ENCODE results near the gene CDKN2AIPNL. TPM values are rescaled to one million over a fixed set of nuclear protein-coding genes. Genes with fewer than 3 reads are reported as not detected.

CDKN2AIPNL gene
- total RNA-seq, 1 donor from 2014 or later, result 22.8 TPM

- Histone ChIP-seq H3K4me1 (ENCODE audit: insufficient read depth, low read length) (peaks cover 10% of the 10 kb centered on the region), H3K4me2 (ENCODE audit: low read length) (peak overlapping the region; percentile 14), H3K79me2 (ENCODE audit: insufficient read depth, low read length) (no peaks in the 10 kb centered on the region), H3K36me3 (ENCODE audit: insufficient read depth, low read length) (no peaks in the 10 kb centered on the region), H4K20me1 (ENCODE audit: insufficient read depth, low read length) (no peaks in the 10 kb centered on the region), H3K27ac (ENCODE audit: low read depth, low read length) (no peak overlapping the region), H3K27me3 (ENCODE audit: insufficient read depth, low read length) (no peaks in the 10 kb centered on the region), H3K4me3 (ENCODE audit: insufficient read depth, low read depth, low read length) (no peak overlapping the region), H2AFZ (ENCODE audit: low read depth, low read length) (no peak overlapping the region), H3K9me3 (ENCODE audit: insufficient read depth, low read depth, low read length) (no peaks in the 10 kb centered on the region), H3K9ac (ENCODE audit: low read length) (no peak overlapping the region)
- FAIRE-seq (peak; percentile 55), DNase-seq (ENCODE audit: low read depth) (peak; percentile 75)
- Mint-ChIP-seq H3K36me3 (ENCODE audit: low read depth, unreplicated experiment) (peaks cover 3% of the 10 kb centered on the region), H3K4me3 (ENCODE audit: unreplicated experiment) (no peak overlapping the region), H3K9me3 (ENCODE audit: unreplicated experiment) (peaks cover 4% of the 10 kb centered on the region), H3K27ac (ENCODE audit: unreplicated experiment) (no peak overlapping the region), H3K27me3 (ENCODE audit: low read depth, unreplicated experiment) (peaks cover 8% of the 10 kb centered on the region), H3K4me1 (ENCODE audit: low read depth, unreplicated experiment) (peaks cover 8% of the 10 kb centered on the region)
- TF ChIP-seq CTCF (IDR thresholded peaks at IDR 0.05; ENCODE audit: insufficient read depth, low read depth, low read length), result no peak
Measured at GRCh38 chr5:134451936-134452505, 40.3 kb upstream of the CDKN2AIPNL start.

- no peaks in the 10 kb centered on the region for H4K20me1 ChIP-seq (ENCODE audit: insufficient read depth, low read length)
- no peak for DNase-seq (ENCODE audit: low read depth)
- Mint-ChIP-seq H3K27ac (ENCODE audit: unreplicated experiment) (no peak overlapping the region), H3K9me3 (ENCODE audit: unreplicated experiment) (peaks cover 4% of the 10 kb centered on the region), H3K4me1 (ENCODE audit: low read depth, unreplicated experiment) (peaks cover 8% of the 10 kb centered on the region), H3K27me3 (ENCODE audit: low read depth, unreplicated experiment) (peaks cover 5% of the 10 kb centered on the region), H3K4me3 (ENCODE audit: unreplicated experiment) (no peak overlapping the region), H3K36me3 (ENCODE audit: low read depth, unreplicated experiment) (peaks cover 3% of the 10 kb centered on the region)
- no peaks in the 10 kb centered on the region for H3K79me2 ChIP-seq (ENCODE audit: insufficient read depth, low read length)
- H2AFZ ChIP-seq (ENCODE audit: low read depth, low read length), result no peak overlapping the region
- peaks cover 10% of the 10 kb centered on the region for H3K4me1 ChIP-seq (ENCODE audit: insufficient read depth, low read length)
- H3K4me2 ChIP-seq (ENCODE audit: low read length), result peak overlapping the region; percentile 14
- no peak overlapping the region for H3K4me3 ChIP-seq (ENCODE audit: insufficient read depth, low read depth, low read length)
- no peak for TF ChIP-seq CTCF (IDR thresholded peaks at IDR 0.05; ENCODE audit: insufficient read depth, low read depth, low read length)
- TF ChIP-seq EZH2 (IDR thresholded peaks at IDR 0.05; ENCODE audit: insufficient read depth, low read length), result no peak
- no peak overlapping the region for H3K9ac ChIP-seq (ENCODE audit: low read length)
- H3K36me3 ChIP-seq (ENCODE audit: insufficient read depth, low read length), result no peaks in the 10 kb centered on the region
- no peaks in the 10 kb centered on the region for H3K27me3 ChIP-seq (ENCODE audit: insufficient read depth, low read length)
- H3K9me3 ChIP-seq (ENCODE audit: insufficient read depth, low read depth, low read length), result no peaks in the 10 kb centered on the region
- no peak for FAIRE-seq
- H3K27ac ChIP-seq (ENCODE audit: low read depth, low read length), result no peak overlapping the region
Measured at GRCh38 chr5:134451225-134451935, 39.7 kb upstream of the CDKN2AIPNL start.

- H3K4me3 ChIP-seq (ENCODE audit: insufficient read depth, low read depth, low read length), result no peak overlapping the region
- no peaks in the 10 kb centered on the region for H3K36me3 ChIP-seq (ENCODE audit: insufficient read depth, low read length)
- Mint-ChIP-seq H3K4me1 (ENCODE audit: low read depth, unreplicated experiment) (peaks cover 8% of the 10 kb centered on the region), H3K27me3 (ENCODE audit: low read depth, unreplicated experiment) (peaks cover 4% of the 10 kb centered on the region), H3K36me3 (ENCODE audit: low read depth, unreplicated experiment) (peaks cover 3% of the 10 kb centered on the region), H3K4me3 (ENCODE audit: unreplicated experiment) (no peak overlapping the region), H3K27ac (ENCODE audit: unreplicated experiment) (no peak overlapping the region), H3K9me3 (ENCODE audit: unreplicated experiment) (peaks cover 4% of the 10 kb centered on the region)
- no peak for DNase-seq (ENCODE audit: low read depth)
- no peaks in the 10 kb centered on the region for H3K9me3 ChIP-seq (ENCODE audit: insufficient read depth, low read depth, low read length)
- no peak for FAIRE-seq
- H3K27ac ChIP-seq (ENCODE audit: low read depth, low read length), result no peak overlapping the region
- no peaks in the 10 kb centered on the region for H3K27me3 ChIP-seq (ENCODE audit: insufficient read depth, low read length)
- no peak overlapping the region for H3K4me2 ChIP-seq (ENCODE audit: low read length)
- no peak overlapping the region for H2AFZ ChIP-seq (ENCODE audit: low read depth, low read length)
- peaks cover 10% of the 10 kb centered on the region for H3K4me1 ChIP-seq (ENCODE audit: insufficient read depth, low read length)
- H3K79me2 ChIP-seq (ENCODE audit: insufficient read depth, low read length), result no peaks in the 10 kb centered on the region
- no peak overlapping the region for H3K9ac ChIP-seq (ENCODE audit: low read length)
- no peak for TF ChIP-seq EZH2 (IDR thresholded peaks at IDR 0.05; ENCODE audit: insufficient read depth, low read length)
- TF ChIP-seq CTCF (IDR thresholded peaks at IDR 0.05; ENCODE audit: insufficient read depth, low read depth, low read length), result no peak
- H4K20me1 ChIP-seq (ENCODE audit: insufficient read depth, low read length), result no peaks in the 10 kb centered on the region
Measured at GRCh38 chr5:134450374-134450773, 38.7 kb upstream of the CDKN2AIPNL start.

Measured in astrocyte (in vitro differentiated cells and primary cell).